GM19397 (cell line): ENCODE results near the gene ARAP1.

ENCODE experiments used
- ATAC-seq: cut with Tn5 transposase; IDR thresholded peaks from one replicate; pipeline ENCODE4 v1.9.1; 2021; ENCODE audit warnings: mild to moderate bottlenecking, moderate library complexity; ENCODE audit not compliant: unreplicated experiment

The ARAP1 gene

GRCh38 chr11:72668629-72669347, 83.4 kb downstream of the ARAP1 start:
- no peak for ATAC-seq

GRCh38 chr11:72665911-72666472, 86.2 kb downstream of the ARAP1 start:
- no peak for ATAC-seq

GRCh38 chr11:72662036-72662435, 90.2 kb downstream of the ARAP1 start:
- no peak for ATAC-seq

GRCh38 chr11:72661486-72661885, 90.7 kb downstream of the ARAP1 start:
- ATAC-seq: no peak

GRCh38 chr11:72658989-72659640, 93.1 kb downstream of the ARAP1 start:
- no peak for ATAC-seq

GRCh38 chr11:72657411-72658100, 94.7 kb downstream of the ARAP1 start:
- ATAC-seq: no peak

- no peak for ATAC-seq
Measured at GRCh38 chr11:72655896-72656464, 96.2 kb downstream of the ARAP1 start.

GRCh38 chr11:72655014-72655413, 97.2 kb downstream of the ARAP1 start:
- ATAC-seq: no peak

- ATAC-seq: no peak
Measured at GRCh38 chr11:72653649-72654048, 98.6 kb downstream of the ARAP1 start.

GRCh38 chr11:72652873-72653630, 99.2 kb downstream of the ARAP1 start:
- ATAC-seq: no peak

GRCh38 chr11:72652133-72652532, 100.1 kb downstream of the ARAP1 start:
- ATAC-seq: no peak

GRCh38 chr11:72649215-72649976, 102.8 kb downstream of the ARAP1 start:
- no peak for ATAC-seq

- ATAC-seq: no peak
Measured at GRCh38 chr11:72648384-72649136, 103.6 kb downstream of the ARAP1 start.

- no peak for ATAC-seq
Measured at GRCh38 chr11:72647882-72648281, 104.3 kb downstream of the ARAP1 start.

- no peak for ATAC-seq
Measured at GRCh38 chr11:72646472-72646871, 105.7 kb downstream of the ARAP1 start.

- no peak for ATAC-seq
Measured at GRCh38 chr11:72646024-72646423, 106.2 kb downstream of the ARAP1 start.

- ATAC-seq: no peak
Measured at GRCh38 chr11:72643547-72643946, 108.7 kb downstream of the ARAP1 start.

GRCh38 chr11:72642884-72643522, 109.2 kb downstream of the ARAP1 start:
- ATAC-seq: no peak
